Measurements from ENCODE around the gene DPF3.

DPF3 gene

GRCh38 chr14:72901361-72901760 lies 7.5 kb upstream of the DPF3 start:
- no peak for DNase-seq (ENCODE audit: low read depth)
- no peak overlapping the region for H3K4me3 ChIP-seq (replicated peaks; ENCODE audit: low read depth, low read length)
- no peak for TF ChIP-seq CTCF (IDR thresholded peaks at IDR 0.05; ENCODE audit: low read length, missing control alignments)

GRCh38 chr14:72898448-72898847 lies 4.5 kb upstream of the DPF3 start:
- DNase-seq (ENCODE audit: low read depth) = no peak
- H3K4me3 ChIP-seq (replicated peaks; ENCODE audit: low read depth, low read length) = no peak overlapping the region
- no peak for TF ChIP-seq CTCF (IDR thresholded peaks at IDR 0.05; ENCODE audit: low read length, missing control alignments)

DNA sequence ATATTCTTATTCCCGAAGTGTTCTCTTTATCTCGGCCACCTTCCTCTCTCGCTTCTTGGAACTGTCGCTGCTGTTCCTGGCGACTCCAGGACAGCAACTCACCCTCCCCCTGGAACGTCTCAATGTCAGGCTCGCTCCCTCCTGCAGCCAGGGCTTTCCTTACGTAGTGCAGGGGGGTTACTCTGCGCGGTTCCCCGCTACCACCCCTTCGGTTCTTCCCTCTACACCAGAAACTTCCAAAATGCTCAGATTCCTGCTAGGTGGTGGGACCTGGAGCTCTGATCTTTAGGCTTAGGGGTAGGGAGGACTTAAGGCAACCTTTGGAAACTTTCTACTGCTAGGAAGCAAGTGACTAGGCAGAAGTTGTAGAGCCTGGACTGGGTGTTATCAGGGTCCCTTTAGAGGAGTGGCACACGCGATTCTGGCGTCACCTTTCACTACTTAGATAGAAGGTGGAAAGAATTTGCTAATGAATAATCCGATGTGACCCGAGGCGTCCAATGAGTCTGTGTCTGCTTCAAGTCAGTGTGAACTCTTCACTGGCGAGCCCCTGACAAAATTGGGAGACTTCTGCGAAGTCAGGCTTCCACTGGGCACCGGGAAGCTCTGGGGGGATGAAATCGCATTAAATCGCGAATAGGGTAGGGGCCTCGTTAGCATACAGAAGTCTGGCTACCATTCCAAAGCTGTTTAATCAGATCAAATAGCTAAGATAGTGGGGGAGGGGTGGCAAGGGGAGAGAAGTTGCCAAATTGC lies 900 bp upstream of the DPF3 start:
- peak overlapping the region; percentile 83 for H3K4me3 ChIP-seq (replicated peaks; ENCODE audit: low read depth, low read length)
- DNase-seq (ENCODE audit: low read depth) = no peak
- TF ChIP-seq CTCF (IDR thresholded peaks at IDR 0.05; ENCODE audit: low read length, missing control alignments) = no peak

- peak overlapping the region; percentile 83 for H3K4me3 ChIP-seq (replicated peaks; ENCODE audit: low read depth, low read length)
- DNase-seq (ENCODE audit: low read depth) = no peak
- no peak for TF ChIP-seq CTCF (IDR thresholded peaks at IDR 0.05; ENCODE audit: low read length, missing control alignments)
These were observed 372 bp upstream of the DPF3 start for GRCh38 chr14:72894323-72894622.

GRCh38 chr14:72892879-72893635 lies 844 bp downstream of the DPF3 start:
- no peak for TF ChIP-seq CTCF (IDR thresholded peaks at IDR 0.05; ENCODE audit: low read length, missing control alignments)
- DNase-seq (ENCODE audit: low read depth) = no peak
- H3K4me3 ChIP-seq (replicated peaks; ENCODE audit: low read depth, low read length) = peak overlapping the region; percentile 83

- H3K4me3 ChIP-seq (replicated peaks; ENCODE audit: low read depth, low read length) = peak overlapping the region; percentile 83
- no peak for TF ChIP-seq CTCF (IDR thresholded peaks at IDR 0.05; ENCODE audit: low read length, missing control alignments)
- DNase-seq (ENCODE audit: low read depth) = peak; percentile 46
These were observed 1.6 kb downstream of the DPF3 start for GRCh38 chr14:72892103-72892878.

Measured in fibroblast of pulmonary artery (primary cell).